Retinal pigment epithelial cell (primary cell): ENCODE measurements around the gene DPH6.

Experiments used
- DNase-seq: peaks from one replicate; pipeline ENCODE4 v3.0.0-alpha.2; 2010; ENCODE audit warnings: low read depth
- H3K4me3 ChIP-seq: 2 replicates; pipeline ENCODE4 v1.5.1; 2011; ENCODE audit warnings: mild to moderate bottlenecking, low read length, control low read depth, moderate library complexity
- CTCF ChIP-seq: conservative IDR thresholded peaks from 2 replicates; pipeline ENCODE4 v1.5.1; 2011; ENCODE audit warnings: low read depth, low read length, control low read depth, inconsistent platforms

Gene DPH6

GRCh38 chr15:35458176-35458856 lies 87.6 kb downstream of the DPH6 start:
- no peak for TF ChIP-seq CTCF

DNA sequence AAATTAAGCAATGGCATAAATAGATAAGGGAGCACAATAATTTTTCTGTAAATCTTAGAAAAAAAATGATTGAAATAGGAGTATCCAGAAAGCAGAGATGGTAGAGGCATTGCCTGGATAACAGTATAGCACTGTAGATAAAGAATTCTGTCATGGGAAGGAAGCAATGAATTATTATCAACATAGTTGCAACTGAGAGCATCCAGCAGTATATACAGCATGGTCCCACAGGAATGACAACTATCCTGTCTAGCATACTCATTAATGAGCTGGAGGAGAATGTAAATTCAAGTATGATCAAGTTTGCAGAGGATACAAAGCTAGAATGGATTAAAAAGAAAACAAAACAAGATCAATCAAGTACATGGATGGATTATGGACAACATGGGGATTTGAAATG lies 90.8 kb downstream of the DPH6 start:
- TF ChIP-seq CTCF, result no peak
- no peak overlapping the region for H3K4me3 ChIP-seq
- no peak for DNase-seq

More at GRCh38 chr15:35458176-35458856, 87.6 kb downstream of the DPH6 start:
- DNase-seq, result no peak
- H3K4me3 ChIP-seq, result no peak overlapping the region

DNA sequence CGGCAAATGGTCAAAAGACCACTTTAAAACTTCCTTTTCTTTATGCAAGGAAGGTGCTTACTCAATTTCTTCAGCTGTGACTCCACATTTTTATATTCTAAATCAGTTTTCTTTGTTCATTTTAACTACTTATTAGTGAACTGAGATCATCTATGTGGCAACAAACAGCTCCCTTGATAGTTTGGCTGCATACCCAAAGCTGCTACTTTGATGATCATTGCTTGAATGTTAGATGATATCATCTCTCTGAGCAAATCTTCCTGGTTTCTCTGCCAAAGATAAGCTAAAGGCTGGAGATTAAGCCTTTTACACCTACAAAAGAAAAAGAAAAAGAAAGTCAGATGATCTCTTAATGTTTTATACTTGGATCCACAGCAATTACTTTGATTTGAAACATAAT lies 95.5 kb downstream of the DPH6 start:
- H3K4me3 ChIP-seq, result no peak overlapping the region
- no peak for DNase-seq

GRCh38 chr15:35448294-35448693 lies 97.7 kb downstream of the DPH6 start:
- no peak for TF ChIP-seq CTCF

More for the DNA sequence above, 95.5 kb downstream of the DPH6 start:
- TF ChIP-seq CTCF, result no peak

DNA sequence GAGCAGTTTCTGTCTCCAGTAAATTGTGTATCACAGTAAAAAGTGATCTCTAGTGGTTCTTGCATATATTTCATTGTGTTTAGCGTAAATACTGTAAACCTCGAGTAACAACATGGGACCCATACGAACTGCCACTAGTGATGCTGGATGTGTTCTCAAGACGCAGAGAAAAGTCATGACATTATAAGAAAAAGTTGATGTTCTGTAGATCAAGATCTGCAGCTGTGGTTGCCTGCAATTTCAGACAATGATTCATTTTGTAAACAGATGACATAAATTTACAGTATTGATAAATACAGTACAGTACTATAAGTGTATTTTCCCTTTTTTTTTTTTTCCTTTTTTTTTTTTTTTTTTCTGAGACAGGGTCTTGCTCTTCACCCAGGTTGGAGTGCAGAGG lies 100.1 kb downstream of the DPH6 start:
- H3K4me3 ChIP-seq, result no peak overlapping the region
- no peak for TF ChIP-seq CTCF
- no peak for DNase-seq

More at GRCh38 chr15:35448294-35448693, 97.7 kb downstream of the DPH6 start:
- H3K4me3 ChIP-seq, result no peak overlapping the region
- no peak for DNase-seq

GRCh38 chr15:35444557-35445204 lies 101.3 kb downstream of the DPH6 start:
- DNase-seq, result no peak
- peak; percentile 79 for TF ChIP-seq CTCF

GRCh38 chr15:35443376-35443775 lies 102.6 kb downstream of the DPH6 start:
- no peak for DNase-seq
- H3K4me3 ChIP-seq, result no peak overlapping the region
- no peak for TF ChIP-seq CTCF

More at GRCh38 chr15:35444557-35445204, 101.3 kb downstream of the DPH6 start:
- no peak overlapping the region for H3K4me3 ChIP-seq
